Vagina (tissue), 2 donors: ENCODE results near the gene LRMDA. TPM values are rescaled to one million over a fixed set of nuclear protein-coding genes. Genes with fewer than 3 reads are reported as not detected.

Experiments used
- DNase-seq, 2 donors: peaks; one replicate each; pipeline ENCODE4 v3.0.0-alpha.2; 2017; ENCODE audit errors: extremely low spot score in 2 of 2
- H3K27ac ChIP-seq: fragments of 200-600 bp; sonication (generic); one replicate; pipeline ENCODE4 v1.5.1; 2019
- H3K27me3 ChIP-seq: fragments of 200-600 bp; sonication (generic); one replicate; pipeline ENCODE4 v1.5.1; 2019
- H3K36me3 ChIP-seq, 2 donors: fragments of 200-600 bp; sonication (generic); one replicate each; pipeline ENCODE4 v1.5.1; 2017 to 2019
- H3K4me1 ChIP-seq: fragments of 200-600 bp; sonication (generic); one replicate; pipeline ENCODE4 v1.5.1; 2019
- H3K4me3 ChIP-seq, 2 donors: fragments of 200-600 bp; sonication (generic); 1 replicate in 1 of 2; 2 replicates in 1 of 2; pipeline ENCODE4 v1.5.1; 2016 to 2019
- H3K9me3 ChIP-seq: fragments of 200-600 bp; sonication (generic); one replicate; pipeline ENCODE4 v1.5.1; 2019
- POLR2A ChIP-seq, 2 donors: fragments of 450-650 bp; IDR thresholded peaks; one replicate each; pipeline ENCODE4 v1.6.1; 2017; ENCODE audit warnings: antibody characterized with exemption in 2 of 2, mild to moderate bottlenecking in 2 of 2, moderate library complexity in 2 of 2
- POLR2AphosphoS5 ChIP-seq, 2 donors: sonication (generic); formaldehyde crosslinking; IDR thresholded peaks; one replicate each; pipeline ENCODE4 v1.9.0; 2017; ENCODE audit warnings: antibody characterized with exemption in 2 of 2, mild to moderate bottlenecking in 2 of 2, low read depth in 1 of 2; ENCODE audit not compliant: insufficient read depth in 1 of 2
- intact Hi-C: fragments of 100-400 bp; cut with DNase I; formaldehyde crosslinking; loops from one replicate; pipeline ENCODE4 v1.15.1; 2023
- total RNA-seq: library from RNA; depleted of rRNA; stranded (reverse); fragments of >200 nt; gene quantifications from one replicate; pipeline ENCODE4 v1.2.3, GENCODE V29; 2016
- TF ChIP-seq, protein P1 (sequence below), 3 experiments: fragments of 450-650 bp in 2 of 3; fragments of 200-600 bp in 1 of 3; sonication (generic) in 1 of 3; IDR thresholded peaks; one replicate each; pipeline ENCODE4 v1.5.1; 2017 to 2019; ENCODE audit warnings: antibody characterized with exemption in 3 of 3, mild to moderate bottlenecking in 2 of 3, moderate library complexity in 2 of 3

Gene LRMDA
- total RNA-seq, 1 donor from 2014 or later, result 22.6 TPM

- H3K9me3 ChIP-seq, result no peaks in the 10 kb centered on the region
- H3K4me3 ChIP-seq, result no peak overlapping the region
- no peaks in the 10 kb centered on the region for H3K36me3 ChIP-seq
- peaks cover 9% of the 10 kb centered on the region for H3K4me1 ChIP-seq
- H3K27ac ChIP-seq, result no peak overlapping the region
- intact Hi-C loops, result no loop called here
- TF ChIP-seq, protein P1, sequence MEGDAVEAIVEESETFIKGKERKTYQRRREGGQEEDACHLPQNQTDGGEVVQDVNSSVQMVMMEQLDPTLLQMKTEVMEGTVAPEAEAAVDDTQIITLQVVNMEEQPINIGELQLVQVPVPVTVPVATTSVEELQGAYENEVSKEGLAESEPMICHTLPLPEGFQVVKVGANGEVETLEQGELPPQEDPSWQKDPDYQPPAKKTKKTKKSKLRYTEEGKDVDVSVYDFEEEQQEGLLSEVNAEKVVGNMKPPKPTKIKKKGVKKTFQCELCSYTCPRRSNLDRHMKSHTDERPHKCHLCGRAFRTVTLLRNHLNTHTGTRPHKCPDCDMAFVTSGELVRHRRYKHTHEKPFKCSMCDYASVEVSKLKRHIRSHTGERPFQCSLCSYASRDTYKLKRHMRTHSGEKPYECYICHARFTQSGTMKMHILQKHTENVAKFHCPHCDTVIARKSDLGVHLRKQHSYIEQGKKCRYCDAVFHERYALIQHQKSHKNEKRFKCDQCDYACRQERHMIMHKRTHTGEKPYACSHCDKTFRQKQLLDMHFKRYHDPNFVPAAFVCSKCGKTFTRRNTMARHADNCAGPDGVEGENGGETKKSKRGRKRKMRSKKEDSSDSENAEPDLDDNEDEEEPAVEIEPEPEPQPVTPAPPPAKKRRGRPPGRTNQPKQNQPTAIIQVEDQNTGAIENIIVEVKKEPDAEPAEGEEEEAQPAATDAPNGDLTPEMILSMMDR (IDR thresholded peaks at IDR 0.05), result no peak
- no peak for TF ChIP-seq POLR2A (IDR thresholded peaks at IDR 0.05)
- TF ChIP-seq POLR2AphosphoS5 (IDR thresholded peaks at IDR 0.05; ENCODE audit: insufficient read depth in 1 of 2, low read depth in 1 of 2), result no peak
- H3K27me3 ChIP-seq, result no peaks in the 10 kb centered on the region
- DNase-seq, result no peak
Measured at GRCh38 chr10:76285012-76285411, 853.6 kb downstream of the LRMDA start.

GRCh38 chr10:76285515-76285914 lies 854.1 kb downstream of the LRMDA start:
- Histone ChIP-seq H3K4me3 (no peak overlapping the region), H3K27me3 (no peaks in the 10 kb centered on the region)
- intact Hi-C loops, result no loop called here

DNA sequence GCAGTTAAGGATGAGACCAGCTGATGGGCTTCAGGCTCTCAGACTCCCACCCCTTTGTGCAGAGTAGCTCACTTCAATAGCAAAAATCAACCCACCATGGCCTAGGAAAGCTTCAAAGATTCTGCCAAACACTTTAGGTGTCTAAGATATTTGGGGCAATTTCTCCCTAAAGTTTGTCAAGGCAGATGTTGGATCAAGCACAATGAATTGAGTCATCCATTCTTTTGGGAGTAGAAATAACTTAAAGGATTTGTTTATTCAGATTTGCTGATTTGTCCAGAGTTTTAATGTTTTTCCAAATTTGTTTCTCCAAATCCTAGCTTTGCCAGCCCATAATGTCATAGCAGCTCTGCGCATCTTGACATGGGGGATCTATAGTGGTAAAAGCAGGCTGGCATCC lies 855.1 kb downstream of the LRMDA start:
- Histone ChIP-seq H3K4me3 (no peak overlapping the region), H3K36me3 (no peaks in the 10 kb centered on the region), H3K27ac (no peak overlapping the region), H3K4me1 (peaks cover 9% of the 10 kb centered on the region), H3K9me3 (no peaks in the 10 kb centered on the region), H3K27me3 (no peaks in the 10 kb centered on the region)
- TF ChIP-seq POLR2A (IDR thresholded peaks at IDR 0.05), result no peak
- TF ChIP-seq POLR2AphosphoS5 (IDR thresholded peaks at IDR 0.05; ENCODE audit: insufficient read depth in 1 of 2, low read depth in 1 of 2), result no peak
- TF ChIP-seq, protein P1 (IDR thresholded peaks at IDR 0.05), result no peak
- intact Hi-C loops, result no loop called here
- no peak for DNase-seq

More at GRCh38 chr10:76285515-76285914, 854.1 kb downstream of the LRMDA start:
- no peak for DNase-seq
- no peak overlapping the region for H3K27ac ChIP-seq
- H3K4me1 ChIP-seq, result peaks cover 9% of the 10 kb centered on the region
- H3K9me3 ChIP-seq, result no peaks in the 10 kb centered on the region
- no peak for TF ChIP-seq POLR2A (IDR thresholded peaks at IDR 0.05)
- TF ChIP-seq, protein P1 (IDR thresholded peaks at IDR 0.05), result no peak
- no peak for TF ChIP-seq POLR2AphosphoS5 (IDR thresholded peaks at IDR 0.05; ENCODE audit: insufficient read depth in 1 of 2, low read depth in 1 of 2)
- no peaks in the 10 kb centered on the region for H3K36me3 ChIP-seq

- no peak overlapping the region for H3K27ac ChIP-seq
- intact Hi-C loops, result no loop called here
Measured at GRCh38 chr10:76287856-76288255, 856.4 kb downstream of the LRMDA start.

GRCh38 chr10:76291175-76291574 lies 859.8 kb downstream of the LRMDA start:
- H3K36me3 ChIP-seq, result no peaks in the 10 kb centered on the region
- peaks cover 3% of the 10 kb centered on the region for H3K4me1 ChIP-seq
- no peak overlapping the region for H3K4me3 ChIP-seq
- no peak overlapping the region for H3K27ac ChIP-seq
- no peak for DNase-seq
- intact Hi-C loops, result no loop called here
- TF ChIP-seq, protein P1 (IDR thresholded peaks at IDR 0.05), result no peak
- TF ChIP-seq POLR2AphosphoS5 (IDR thresholded peaks at IDR 0.05; ENCODE audit: insufficient read depth in 1 of 2, low read depth in 1 of 2), result no peak
- TF ChIP-seq POLR2A (IDR thresholded peaks at IDR 0.05), result no peak
- H3K27me3 ChIP-seq, result no peaks in the 10 kb centered on the region
- H3K9me3 ChIP-seq, result no peaks in the 10 kb centered on the region

More at GRCh38 chr10:76287856-76288255, 856.4 kb downstream of the LRMDA start:
- TF ChIP-seq POLR2A (IDR thresholded peaks at IDR 0.05) (no peak), POLR2AphosphoS5 (IDR thresholded peaks at IDR 0.05; ENCODE audit: insufficient read depth in 1 of 2, low read depth in 1 of 2) (no peak)
- TF ChIP-seq, protein P1 (IDR thresholded peaks at IDR 0.05), result no peak
- Histone ChIP-seq H3K4me3 (no peak overlapping the region), H3K4me1 (peaks cover 9% of the 10 kb centered on the region), H3K36me3 (no peaks in the 10 kb centered on the region), H3K27me3 (no peaks in the 10 kb centered on the region), H3K9me3 (no peaks in the 10 kb centered on the region)
- DNase-seq, result no peak
